Cortex of kidney (tissue), 1 donor: ENCODE results near the gene CRYBG3.

Source experiments
- DNase-seq: peaks from one replicate; lab custom pipeline; 2025; lab: John Stamatoyannopoulos, UW

The CRYBG3 gene

DNA sequence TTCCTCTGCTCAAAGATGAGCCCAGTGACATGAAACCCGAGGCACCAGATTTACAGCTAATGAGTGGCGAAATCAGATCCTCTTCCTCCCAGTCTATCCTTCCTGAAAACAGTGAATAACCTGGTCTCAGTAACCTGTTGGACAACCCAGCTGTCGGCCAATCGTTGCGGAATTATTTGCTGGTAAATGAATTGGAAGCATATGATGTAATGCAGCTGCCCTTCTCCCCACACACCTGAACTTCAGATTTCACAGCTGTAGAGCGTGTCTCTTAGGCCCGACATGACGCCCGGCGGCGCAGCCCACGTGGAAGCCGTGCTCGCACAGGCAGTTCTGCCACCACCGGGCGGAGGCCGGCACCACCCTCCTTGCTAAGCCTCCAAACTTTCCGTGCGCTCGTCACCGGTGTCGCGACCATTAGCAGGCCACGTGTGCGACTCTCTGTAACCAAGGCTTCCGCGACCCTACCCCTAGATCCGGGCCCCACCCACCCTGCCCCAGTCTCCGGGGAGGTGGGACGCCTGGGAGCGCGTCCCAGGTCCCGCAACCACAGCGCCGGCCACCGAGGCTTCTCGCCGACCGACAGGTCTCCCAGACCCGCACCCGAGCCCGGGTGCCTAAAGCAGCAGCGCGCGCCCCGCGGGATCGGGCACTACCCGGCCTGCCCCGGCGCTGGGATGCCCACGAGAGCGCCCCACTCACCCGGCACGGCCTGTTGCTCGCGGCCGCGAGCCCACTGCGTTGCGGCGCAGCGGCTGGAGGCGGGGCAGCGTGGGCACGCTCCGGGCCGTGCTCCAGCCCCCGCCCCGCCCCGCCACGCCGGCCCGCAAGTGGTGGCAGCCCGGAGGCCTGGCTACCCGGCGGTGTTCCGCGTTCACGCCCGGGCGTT is 150.1 kb downstream of the CRYBG3 start, which contains the start of gene RIOX2:
Gene RIOX2 (minus strand): TSS at position 753 of the 889 bp plus-strand sequence. CDS start 4,838 bp downstream, outside the sequence.
- no peak for DNase-seq

DNA sequence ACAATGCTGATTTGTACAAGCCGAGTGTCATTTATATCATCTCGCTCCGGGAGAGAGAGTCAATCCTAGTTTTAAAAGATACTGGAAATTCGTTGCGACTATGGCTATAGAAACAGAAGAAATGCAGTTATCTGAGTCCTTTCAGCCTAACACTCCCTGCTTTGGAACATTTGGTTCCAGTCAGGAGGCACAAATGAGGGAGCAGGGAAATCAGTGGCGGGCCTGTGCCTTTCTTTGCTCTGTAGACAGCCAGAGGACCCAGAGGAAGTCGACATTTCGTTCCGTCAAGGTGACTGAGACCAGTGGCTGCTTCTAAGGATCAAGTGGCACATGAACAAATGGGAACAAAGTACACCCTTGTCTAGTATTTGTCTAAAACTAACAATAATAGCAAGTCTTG is 151.2 kb downstream of the CRYBG3 start:
- DNase-seq: no peak

DNA sequence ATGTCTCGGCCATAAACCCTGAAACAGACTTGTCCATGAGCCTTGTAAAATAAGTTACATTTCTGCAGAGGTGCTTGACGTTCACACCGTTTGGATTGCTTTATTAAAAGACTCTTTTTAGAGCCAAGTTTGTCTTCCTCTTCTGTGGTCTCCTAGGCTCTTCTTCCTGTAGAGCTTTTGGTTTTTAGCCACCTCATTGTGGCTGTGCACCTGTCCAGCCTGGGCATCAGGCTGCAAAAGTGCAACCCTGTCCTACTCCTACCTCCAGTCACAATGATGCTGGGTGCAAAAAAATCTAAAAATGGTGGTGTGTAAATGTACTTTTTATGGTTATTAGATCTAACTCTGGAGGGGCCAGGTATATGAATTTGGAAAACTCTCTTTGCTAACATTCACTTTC is 153.2 kb downstream of the CRYBG3 start:
- no peak for DNase-seq

DNA sequence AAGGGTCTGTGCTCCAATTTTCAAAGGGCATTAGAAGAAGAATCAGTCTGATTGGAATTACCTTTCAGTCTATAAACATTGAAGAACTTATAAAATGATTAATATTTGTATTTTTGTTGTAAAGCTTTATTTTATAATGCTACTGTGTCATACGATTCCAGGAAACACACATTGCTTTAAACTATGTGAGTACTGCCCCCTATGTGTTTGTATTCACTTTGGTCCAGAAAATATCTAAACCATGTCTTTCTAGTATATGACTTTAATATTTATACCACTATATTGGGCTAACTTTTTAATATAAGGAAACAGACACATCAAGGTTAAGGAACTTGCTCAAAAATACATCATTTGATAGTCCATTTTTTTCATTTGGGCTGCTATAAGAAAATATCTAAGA is 153.7 kb downstream of the CRYBG3 start:
- no peak for DNase-seq

DNA sequence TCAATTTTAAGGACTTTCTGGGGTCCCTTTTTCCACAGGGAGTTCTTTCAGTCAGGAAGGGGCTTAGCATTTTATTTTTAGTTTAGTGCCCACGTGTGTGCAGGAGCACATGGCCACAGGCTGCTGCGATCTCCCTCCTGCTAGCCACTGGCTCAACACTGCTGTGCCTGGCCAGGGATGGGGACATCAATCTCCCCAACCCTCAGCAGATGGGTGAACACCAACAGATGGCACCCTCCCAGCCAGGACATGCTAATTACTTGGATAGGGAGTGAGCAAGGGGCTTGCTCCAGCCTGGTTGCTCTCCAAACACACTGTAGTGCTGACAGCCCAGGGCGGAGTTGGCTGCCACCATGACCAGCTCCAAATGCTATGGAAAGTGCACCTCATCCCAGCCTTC is 157.8 kb downstream of the CRYBG3 start:
- DNase-seq: no peak

DNA sequence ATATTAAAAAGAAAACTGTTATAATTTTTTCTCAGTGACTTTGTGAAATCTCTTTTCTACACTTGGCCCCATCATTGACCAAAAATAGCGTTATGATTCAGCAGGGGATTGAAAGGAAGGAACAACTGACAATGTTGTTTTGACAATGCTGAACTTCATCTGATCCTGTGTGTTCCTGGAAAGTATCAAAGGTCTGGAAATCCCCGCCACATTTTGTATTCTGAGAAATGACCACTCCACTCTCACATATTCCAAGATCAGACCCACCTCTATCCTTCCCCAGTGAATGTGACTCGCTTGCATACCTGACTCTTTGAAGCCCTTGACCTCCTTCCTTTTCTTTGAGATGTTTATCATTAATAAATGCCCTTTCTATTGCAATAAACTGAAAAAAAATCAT is 160.1 kb downstream of the CRYBG3 start:
- no peak for DNase-seq

DNA sequence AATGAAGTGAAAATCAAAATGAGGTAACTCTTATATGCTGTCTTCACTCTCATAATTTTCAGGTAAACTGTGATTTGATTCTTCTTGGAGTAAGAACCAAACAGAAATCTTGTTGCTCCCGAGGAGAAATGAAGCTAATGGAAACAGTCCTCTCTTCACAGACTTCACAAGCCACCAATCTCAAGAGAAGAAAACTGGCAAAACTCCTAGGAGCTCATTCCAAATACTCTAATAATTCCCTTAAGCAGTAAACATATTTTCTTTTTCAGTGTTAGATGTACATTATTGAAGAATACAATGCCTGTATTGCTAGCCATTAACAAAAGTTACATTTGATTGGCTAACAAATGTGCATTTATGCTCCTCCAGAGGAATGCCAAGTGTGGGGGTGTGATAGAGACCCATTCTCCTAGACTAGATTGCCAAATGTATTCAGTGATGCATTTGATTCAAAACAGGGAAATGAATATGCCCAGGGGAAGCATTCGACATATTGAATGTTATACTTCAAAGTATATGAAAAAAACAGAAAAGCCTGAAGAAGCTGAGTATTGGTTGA is 162.2 kb downstream of the CRYBG3 start:
- no peak for DNase-seq

DNA sequence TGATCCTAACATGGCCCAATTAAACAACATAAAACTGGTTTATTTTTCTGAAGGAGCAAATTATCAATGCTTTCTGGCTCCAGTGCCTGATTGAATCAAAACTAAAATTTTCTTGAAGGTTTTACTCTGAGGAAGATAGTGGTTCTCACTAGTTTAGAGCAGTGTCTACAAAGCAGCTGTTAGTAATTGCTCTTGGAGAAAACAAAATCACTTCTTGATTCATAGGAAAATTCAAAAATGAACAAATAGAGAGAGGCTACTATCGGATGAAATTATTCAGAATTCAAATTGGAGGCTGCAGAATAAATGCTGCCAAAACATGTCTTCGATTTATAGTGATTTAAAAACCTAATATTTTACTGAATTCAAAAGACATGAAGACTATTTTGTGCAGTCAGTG is 165.5 kb downstream of the CRYBG3 start:
- no peak for DNase-seq

DNA sequence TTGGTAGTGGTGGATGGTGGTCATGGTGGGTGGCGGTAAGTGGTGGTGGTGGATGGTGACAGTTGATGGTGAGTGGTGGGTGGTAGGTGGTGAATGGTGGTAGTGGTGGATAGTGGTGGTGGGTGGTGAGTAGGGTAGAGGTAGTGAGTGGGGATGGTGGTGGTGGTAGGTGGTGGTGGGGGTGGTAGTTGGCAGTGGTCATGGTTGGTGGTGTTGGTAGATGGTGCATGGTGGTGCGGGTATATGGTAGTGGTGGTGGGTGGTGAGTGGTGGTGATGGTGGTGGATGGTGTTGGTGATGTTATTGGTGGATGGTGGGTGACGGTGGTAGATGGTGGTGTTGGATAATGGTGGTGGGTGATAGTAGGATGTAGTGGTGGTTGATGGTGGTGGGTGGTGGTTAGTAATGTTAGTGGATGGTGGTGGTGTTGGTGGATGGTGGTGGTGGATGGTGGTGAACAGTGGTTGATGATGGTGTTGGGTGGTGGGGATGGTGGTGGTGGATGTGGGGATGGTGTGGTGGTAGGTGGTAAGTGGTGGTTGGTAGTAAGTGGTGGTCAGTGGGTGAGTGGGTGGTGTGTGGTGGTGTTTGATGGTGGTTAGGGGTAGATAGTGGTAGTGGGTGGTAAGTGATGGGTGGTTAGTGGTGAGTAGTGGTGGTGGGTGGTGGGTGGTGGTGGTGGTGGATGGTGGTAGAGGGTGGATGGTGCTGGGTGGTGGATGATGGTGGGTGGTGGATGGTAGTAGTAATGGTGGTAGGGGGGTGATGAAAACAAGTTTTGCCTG is 167.2 kb downstream of the CRYBG3 start:
- DNase-seq: no peak

DNA sequence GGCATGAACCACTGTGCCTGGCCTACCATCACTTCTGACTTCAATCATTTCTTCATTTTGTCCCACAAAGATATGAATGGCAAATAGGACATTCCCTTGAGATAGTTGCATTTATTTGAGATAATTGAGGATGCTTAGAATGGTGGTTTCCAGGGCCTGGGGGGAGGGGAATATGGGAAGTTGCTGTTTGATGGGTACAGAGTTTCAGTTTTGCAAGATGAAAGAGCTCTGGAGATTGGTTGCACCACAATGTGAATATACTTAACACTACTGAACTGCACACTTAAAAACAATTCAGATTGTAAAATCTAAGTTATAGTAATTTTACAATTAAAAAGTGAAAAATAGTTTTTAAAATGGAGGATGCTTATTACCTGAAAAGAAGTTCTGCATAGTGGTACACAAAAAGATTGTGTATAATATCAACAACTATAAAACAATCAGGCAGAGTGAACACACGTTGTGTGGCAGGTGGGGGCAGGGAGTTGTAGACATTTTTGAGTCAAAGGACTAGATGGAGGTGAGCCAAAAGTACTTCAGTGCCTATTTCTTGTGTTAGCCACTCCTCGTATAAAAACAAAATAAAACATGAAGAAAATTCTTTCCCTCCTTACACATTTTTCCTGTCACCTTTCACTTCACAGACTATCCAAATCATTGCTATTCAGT is 168.9 kb downstream of the CRYBG3 start:
- DNase-seq: no peak

DNA sequence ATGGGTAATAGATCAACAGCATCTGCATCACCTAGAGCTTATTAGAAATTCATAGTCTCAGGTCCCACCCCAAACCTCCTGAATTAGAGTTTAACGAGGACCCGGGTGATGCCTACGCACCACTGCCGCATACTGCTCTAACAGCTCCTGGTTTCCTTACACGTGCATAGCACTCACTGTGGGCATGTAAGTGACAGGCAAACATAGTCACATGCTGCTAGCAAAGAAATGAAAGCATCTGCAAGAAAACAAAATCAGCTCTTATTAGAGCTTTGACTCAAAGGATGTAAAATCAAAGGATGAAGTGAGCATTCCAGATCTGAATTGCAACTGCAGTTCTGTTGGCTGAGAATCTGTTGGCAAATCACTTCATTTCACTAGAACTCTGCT is 169.5 kb downstream of the CRYBG3 start:
- no peak for DNase-seq

DNA sequence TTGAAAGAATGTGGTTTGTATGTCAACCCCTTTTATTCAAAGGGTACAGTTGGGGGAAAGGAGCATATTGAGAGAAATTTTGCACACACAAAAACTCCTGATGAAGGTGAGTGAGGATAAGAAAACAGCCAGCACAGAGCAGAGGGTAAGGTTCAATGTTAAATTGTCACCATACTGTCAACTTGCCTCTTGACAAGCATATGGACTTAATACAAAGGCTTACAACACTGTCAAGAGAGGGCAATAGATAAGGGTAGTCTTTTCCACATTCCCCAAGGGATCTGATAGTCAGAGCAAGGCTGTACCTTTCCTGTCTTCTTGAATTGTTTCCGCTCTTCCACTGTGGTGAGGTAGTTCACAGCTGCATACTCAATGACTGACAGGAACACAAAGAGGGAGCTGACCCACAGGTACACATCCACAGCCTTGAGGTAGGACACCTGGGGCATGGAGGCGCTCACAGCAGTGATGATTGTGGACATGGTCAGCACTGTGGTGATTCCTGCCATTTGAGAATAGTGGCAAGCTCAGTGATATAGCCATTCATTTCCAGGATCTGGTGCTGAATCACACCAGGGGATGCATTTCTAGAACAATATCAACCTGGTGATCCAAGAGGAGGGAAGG is 170.8 kb downstream of the CRYBG3 start:
- no peak for DNase-seq

DNA sequence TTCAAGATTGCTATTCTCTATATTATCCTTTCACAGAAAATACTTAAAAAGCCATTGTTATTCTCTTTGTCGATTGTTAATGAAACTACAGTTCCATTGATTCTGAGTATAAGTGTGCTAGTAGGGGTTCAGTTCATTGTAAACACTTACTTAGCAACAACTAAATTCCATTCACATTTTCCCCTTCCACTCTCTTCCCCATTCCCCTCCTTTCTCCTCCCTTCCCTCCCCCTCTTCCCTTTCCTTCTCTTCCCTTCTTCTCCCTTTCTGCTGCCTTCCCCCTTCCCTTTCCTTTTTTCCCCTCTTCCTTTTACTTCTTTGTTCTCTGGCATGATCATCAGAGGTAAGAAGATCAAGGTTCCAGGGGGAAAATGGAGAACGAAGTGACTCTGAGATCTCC is 171.7 kb downstream of the CRYBG3 start:
- DNase-seq: no peak

DNA sequence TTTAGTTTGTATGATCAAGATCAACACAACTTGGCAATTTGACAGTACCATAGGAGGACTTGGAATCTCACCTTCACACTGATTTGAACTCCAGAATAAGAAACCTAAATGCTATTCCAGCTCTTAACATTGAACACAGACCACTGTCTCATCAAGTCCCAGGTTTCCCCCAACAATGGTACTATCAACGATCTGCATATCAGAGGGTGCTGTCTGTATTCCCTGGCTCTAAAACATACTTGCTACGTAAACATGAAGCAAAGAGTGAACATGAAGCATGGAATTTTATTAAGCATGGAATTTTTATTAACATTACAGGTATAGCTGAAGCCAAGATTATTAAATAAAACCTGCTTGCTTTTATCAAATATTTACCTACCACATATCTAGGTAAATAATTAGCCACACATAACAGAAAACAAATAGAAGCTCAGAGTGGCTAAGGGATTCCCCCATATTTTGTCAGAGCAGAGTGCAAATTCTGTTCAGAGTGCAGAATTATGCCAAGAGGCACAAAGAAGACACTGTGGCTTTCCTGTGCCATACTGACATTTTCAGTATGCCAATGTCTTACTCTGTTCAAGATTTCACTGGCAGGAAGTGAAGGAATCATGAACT is 172.6 kb downstream of the CRYBG3 start:
- DNase-seq: no peak
